Suppressor macrophage (primary cell): ENCODE data around the gene PALD1.

Source experiments
- DNase-seq, 4 experiments: peaks; one replicate each; pipeline ENCODE4 v3.0.0-alpha.2; 2020 to 2022

Gene PALD1

GRCh38 chr10:70537398-70538194 lies 59.0 kb downstream of the PALD1 start:
- peak in 2 of 4 experiments; percentile 20 to 31 for DNase-seq

GRCh38 chr10:70538195-70538520 lies 59.6 kb downstream of the PALD1 start:
- no peak for DNase-seq

GRCh38 chr10:70538731-70539338 lies 60.3 kb downstream of the PALD1 start:
- no peak for DNase-seq

- no peak for DNase-seq
Observed at GRCh38 chr10:70539471-70539870, 60.9 kb downstream of the PALD1 start.

GRCh38 chr10:70540089-70540788 lies 61.7 kb downstream of the PALD1 start:
- DNase-seq, result peak; percentile 26 to 60 (median 42)

GRCh38 chr10:70540789-70541360 lies 62.3 kb downstream of the PALD1 start:
- DNase-seq, result no peak

GRCh38 chr10:70541736-70542564 lies 63.4 kb downstream of the PALD1 start:
- DNase-seq, result no peak

GRCh38 chr10:70542565-70542938 lies 64.0 kb downstream of the PALD1 start:
- DNase-seq, result peak in 1 of 4 experiments; percentile 19

GRCh38 chr10:70543911-70544310 lies 65.3 kb downstream of the PALD1 start:
- DNase-seq, result no peak

GRCh38 chr10:70544431-70545340 lies 66.1 kb downstream of the PALD1 start:
- peak; percentile 45 to 72 (median 56) for DNase-seq

- DNase-seq, result no peak
Observed at GRCh38 chr10:70546584-70546983, 68.0 kb downstream of the PALD1 start.

- no peak for DNase-seq
Observed at GRCh38 chr10:70549351-70549961, 70.9 kb downstream of the PALD1 start.

GRCh38 chr10:70549962-70550458 lies 71.4 kb downstream of the PALD1 start:
- peak; percentile 74 to 88 (median 80) for DNase-seq

- no peak for DNase-seq
Observed at GRCh38 chr10:70550459-70550858, 71.9 kb downstream of the PALD1 start.

GRCh38 chr10:70551466-70551865 lies 72.9 kb downstream of the PALD1 start:
- DNase-seq, result no peak

- no peak for DNase-seq
Observed at GRCh38 chr10:70551971-70552422, 73.4 kb downstream of the PALD1 start.

GRCh38 chr10:70552586-70552985 lies 74.0 kb downstream of the PALD1 start:
- no peak for DNase-seq

- no peak for DNase-seq
Observed at GRCh38 chr10:70555371-70555770, 76.8 kb downstream of the PALD1 start.

GRCh38 chr10:70557086-70557845 lies 78.7 kb downstream of the PALD1 start:
- DNase-seq, result no peak

- no peak for DNase-seq
Observed at GRCh38 chr10:70557876-70558275, 79.3 kb downstream of the PALD1 start.
